H9 (cell line): ENCODE measurements around the gene TTBK1. TPM values are rescaled to one million over a fixed set of nuclear protein-coding genes. Genes with fewer than 3 reads are reported as not detected.

Experiments
- DNase-seq: peaks from one replicate; pipeline ENCODE4 v3.0.0-alpha.2; 2017
- H2AFZ ChIP-seq: one replicate; pipeline ENCODE4 v1.6.1; 2013; ENCODE audit warnings: mild to moderate bottlenecking, low read length, control low read depth, moderate library complexity
- H2AK5ac ChIP-seq: 2 replicates; pipeline ENCODE4 v1.6.1; 2013; ENCODE audit warnings: low read length, control low read depth, mixed read lengths; ENCODE audit not compliant: insufficient read length
- H2BK120ac ChIP-seq: one replicate; pipeline ENCODE4 v1.6.1; 2013; ENCODE audit warnings: low read depth, mild to moderate bottlenecking, low read length, control low read depth, inconsistent platforms; ENCODE audit not compliant: poor library complexity, severe bottlenecking
- H2BK12ac ChIP-seq: 2 replicates; pipeline ENCODE4 v1.6.1; 2013; ENCODE audit warnings: low read length, control low read depth, mixed read lengths, low read depth; ENCODE audit not compliant: insufficient read length
- H2BK15ac ChIP-seq: 2 replicates; pipeline ENCODE4 v1.6.1; 2013; ENCODE audit warnings: low read depth, low read length, control low read depth
- H2BK20ac ChIP-seq: one replicate; pipeline ENCODE4 v1.6.1; 2013; ENCODE audit warnings: low read depth, mild to moderate bottlenecking, low read length, control low read depth, inconsistent platforms; ENCODE audit not compliant: poor library complexity, severe bottlenecking
- H2BK5ac ChIP-seq: 2 replicates; pipeline ENCODE4 v1.6.1; 2013; ENCODE audit warnings: low read length, control low read depth, mixed read lengths; ENCODE audit not compliant: insufficient read length
- H3K14ac ChIP-seq: 2 replicates; pipeline ENCODE4 v1.6.1; 2013; ENCODE audit warnings: low read length, control low read depth; ENCODE audit not compliant: insufficient read depth
- H3K18ac ChIP-seq: 2 replicates; pipeline ENCODE4 v1.6.1; 2013; ENCODE audit warnings: low read depth, mild to moderate bottlenecking, mixed read lengths, low read length, control low read depth; ENCODE audit not compliant: insufficient read length
- H3K23ac ChIP-seq: 2 replicates; pipeline ENCODE4 v1.6.1; 2013; ENCODE audit warnings: low read length, control low read depth, mixed read lengths, low read depth; ENCODE audit not compliant: insufficient read length
- H3K23me2 ChIP-seq: 2 replicates; pipeline ENCODE4 v1.6.1; 2013; ENCODE audit warnings: low read depth, mild to moderate bottlenecking, mixed read lengths, low read length, control low read depth; ENCODE audit not compliant: insufficient read length, poor library complexity, severe bottlenecking
- H3K27ac ChIP-seq: 2 replicates; pipeline ENCODE4 v1.5.1; 2013; ENCODE audit warnings: low read length, control low read depth, mixed read lengths, low read depth; ENCODE audit not compliant: insufficient read length
- H3K27me3 ChIP-seq: 2 replicates; pipeline ENCODE4 v1.6.1; 2013; ENCODE audit warnings: low read length, control low read depth, inconsistent platforms; ENCODE audit not compliant: insufficient read depth
- H3K4ac ChIP-seq: 2 replicates; pipeline ENCODE4 v1.6.1; 2013; ENCODE audit warnings: low read depth, mild to moderate bottlenecking, control low read depth, inconsistent platforms, low read length, moderate library complexity
- H3K4me1 ChIP-seq: 2 replicates; pipeline ENCODE4 v1.6.1; 2013; ENCODE audit warnings: low read length, control low read depth, inconsistent platforms; ENCODE audit not compliant: insufficient read depth
- H3K4me2 ChIP-seq: 2 replicates; pipeline ENCODE4 v1.6.1; 2013; ENCODE audit warnings: low read length, control low read depth, mixed read lengths; ENCODE audit not compliant: insufficient read length, insufficient read depth
- H3K56ac ChIP-seq: 2 replicates; pipeline ENCODE4 v1.6.1; 2013; ENCODE audit warnings: low read depth, mild to moderate bottlenecking, mixed read lengths, low read length, control low read depth; ENCODE audit not compliant: insufficient read length
- H3K79me1 ChIP-seq: 2 replicates; pipeline ENCODE4 v1.6.1; 2013; ENCODE audit warnings: low read depth, mild to moderate bottlenecking, moderate library complexity, low read length, control low read depth, inconsistent platforms; ENCODE audit not compliant: insufficient read depth, poor library complexity, severe bottlenecking
- H3K79me2 ChIP-seq: 2 replicates; pipeline ENCODE4 v1.6.1; 2013; ENCODE audit warnings: low read length, control low read depth, inconsistent platforms; ENCODE audit not compliant: insufficient read depth
- H3K9ac ChIP-seq: 2 replicates; pipeline ENCODE4 v1.6.1; 2013; ENCODE audit warnings: low read length, control low read depth, mixed read lengths; ENCODE audit not compliant: insufficient read length; ENCODE audit errors: extremely low read depth
- H3K9me3 ChIP-seq: one replicate; pipeline ENCODE4 v1.6.1; 2013; ENCODE audit warnings: low read depth, low read length, inconsistent platforms; ENCODE audit not compliant: control insufficient read depth
- H3T11ph ChIP-seq: one replicate; pipeline ENCODE4 v1.6.1; 2013; ENCODE audit warnings: mild to moderate bottlenecking, low read length, control low read depth, inconsistent platforms
- H4K20me1 ChIP-seq: one replicate; pipeline ENCODE4 v1.6.1; 2013; ENCODE audit not compliant: control insufficient read depth, insufficient read length, insufficient read depth
- H4K5ac ChIP-seq: 2 replicates; pipeline ENCODE4 v1.6.1; 2013; ENCODE audit warnings: low read depth, mild to moderate bottlenecking, mixed read lengths, low read length, control low read depth; ENCODE audit not compliant: insufficient read length
- H4K8ac ChIP-seq: replicated peaks from 2 replicates; pipeline ENCODE4 v1.6.1; 2013; ENCODE audit warnings: low read length, control low read depth, mixed read lengths, low read depth; ENCODE audit not compliant: insufficient read length
- H4K91ac ChIP-seq: 2 replicates; pipeline ENCODE4 v1.6.1; 2013; ENCODE audit warnings: low read depth, mild to moderate bottlenecking, moderate library complexity, mixed read lengths, low read length, control low read depth; ENCODE audit not compliant: insufficient read length
- H3K27ac Mint-ChIP-seq, 3 experiments: 2 replicates in 2 of 3; 3 replicates in 1 of 3; pipeline ENCODE4 v1.8.0; 2020 to 2021; ENCODE audit warnings: mixed read lengths in 3 of 3, mild to moderate bottlenecking in 1 of 3, moderate library complexity in 1 of 3
- H3K27me3 Mint-ChIP-seq: 2 replicates; pipeline ENCODE4 v1.8.0; 2021; ENCODE audit warnings: low read depth, mild to moderate bottlenecking, moderate library complexity, mixed read lengths
- H3K36me3 Mint-ChIP-seq, 3 experiments: 2 replicates in 2 of 3; 3 replicates in 1 of 3; pipeline ENCODE4 v1.8.0; 2020 to 2021; ENCODE audit warnings: low read depth in 3 of 3, mixed read lengths in 3 of 3; ENCODE audit not compliant: insufficient read depth in 1 of 3
- H3K4me1 Mint-ChIP-seq, 2 experiments: 2 replicates each; pipeline ENCODE4 v1.8.0; 2020; ENCODE audit warnings: mixed read lengths in 2 of 2
- H3K4me3 Mint-ChIP-seq, 2 experiments: 2 replicates in 1 of 2; 3 replicates in 1 of 2; pipeline ENCODE4 v1.8.0; 2020 to 2021; ENCODE audit warnings: mild to moderate bottlenecking in 2 of 2, mixed read lengths in 2 of 2, moderate library complexity in 1 of 2
- H3K9me3 Mint-ChIP-seq, 2 experiments: 2 replicates in 1 of 2; 3 replicates in 1 of 2; pipeline ENCODE4 v1.8.0; 2020; ENCODE audit warnings: mild to moderate bottlenecking in 2 of 2, mixed read lengths in 2 of 2, moderate library complexity in 1 of 2
- CTCF ChIP-seq: fragments of 200-600 bp; sonication (generic); conservative IDR thresholded peaks from 3 replicates; pipeline ENCODE4 v1.8.0; 2021; ENCODE audit warnings: antibody characterized with exemption, mild to moderate bottlenecking
- WGBS: extraction: QIAGEN DNeasy Blood & Tissue Kit; methylation state at CpG from one replicate; pipeline ENCODE4 v1.1.7; 2013; ENCODE audit warnings: missing lambda C conversion rate, low lambda C conversion rate, mixed read lengths; ENCODE audit not compliant: insufficient read length; ENCODE audit errors: extremely low coverage; 5-methylcytosine and 5-hydroxymethylcytosine counted together
- total RNA-seq: library from RNA; stranded (reverse); gene quantifications from 2 replicates; pipeline ENCODE4 v1.2.1, GENCODE V29; 2021

TTBK1 gene
- total RNA-seq, 1 experiment from 2014 or later, result 1.6 TPM

GRCh38 chr6:43205849-43206248 lies 37.4 kb upstream of the TTBK1 start:
- Mint-ChIP-seq H3K27me3 (no peaks in the 10 kb centered on the region; the same call in 1 of the 2 replicates), H3K9me3 (no peaks in the 10 kb centered on the region), H3K4me1 (peaks cover 4 to 10% of the 10 kb centered on the region in 2 experiments; a peak in 3 of 4 replicates), H3K4me3 (no peak overlapping the region), H3K27ac (peak overlapping the region in 1 of 3 experiments; percentile 15; a peak in 1 of 7 replicates), H3K36me3 (no peaks in the 10 kb centered on the region; a peak in 3 of 7 replicates)
- no peak overlapping the region for H2BK12ac ChIP-seq
- H3K27ac ChIP-seq, result no peak overlapping the region
- H2AFZ ChIP-seq, result no peak overlapping the region
- H2BK120ac ChIP-seq, result no peak overlapping the region
- H2AK5ac ChIP-seq, result no peak overlapping the region
- H2BK20ac ChIP-seq, result no peak overlapping the region
- H4K5ac ChIP-seq, result no peak overlapping the region
- no peaks in the 10 kb centered on the region for H3K9me3 ChIP-seq
- no peak overlapping the region for H3K23ac ChIP-seq
- no CpG with 5 or more reads among the region's 10 CpGs for WGBS
- no peaks in the 10 kb centered on the region for H3K79me1 ChIP-seq
- TF ChIP-seq CTCF, result no peak
- H3K9ac ChIP-seq, result no peak overlapping the region
- no peak overlapping the region for H2BK5ac ChIP-seq
- no peak overlapping the region for H4K91ac ChIP-seq
- no peak for DNase-seq
- H3K27me3 ChIP-seq, result no peaks in the 10 kb centered on the region
- no peak overlapping the region for H3T11ph ChIP-seq
- H3K18ac ChIP-seq, result no peak overlapping the region
- no peaks in the 10 kb centered on the region for H3K23me2 ChIP-seq
- H3K4me1 ChIP-seq, result no peaks in the 10 kb centered on the region
- no peak overlapping the region for H3K4ac ChIP-seq
- no peaks in the 10 kb centered on the region for H3K79me2 ChIP-seq
- H3K4me2 ChIP-seq, result no peak overlapping the region
- no peak overlapping the region for H3K56ac ChIP-seq
- no peak overlapping the region for H4K8ac ChIP-seq
- H3K14ac ChIP-seq, result no peak overlapping the region; the same call in 1 of the 2 replicates
- no peak overlapping the region for H2BK15ac ChIP-seq
- no peaks in the 10 kb centered on the region for H4K20me1 ChIP-seq
